Ascending aorta (tissue), 2 donors: ENCODE measurements around the gene COL4A5. TPM values are rescaled to one million over a fixed set of nuclear protein-coding genes. Genes with fewer than 3 reads are reported as not detected.
A peak's percentile ranks its signal among the peaks of the same experiment; 100 is the strongest.

Source experiments
- DNase-seq, 2 donors: peaks; one replicate each; pipeline ENCODE4 v3.0.0-alpha.2; 2019; ENCODE audit warnings: low spot score in 2 of 2
- H3K27ac ChIP-seq, 2 donors: fragments of 200-600 bp; sonication (generic); one replicate each; pipeline ENCODE4 v1.5.1; 2016 to 2017; ENCODE audit warnings: mild to moderate bottlenecking in 1 of 2
- H3K27me3 ChIP-seq: fragments of 200-600 bp; sonication (generic); one replicate; pipeline ENCODE4 v1.5.1; 2017
- H3K36me3 ChIP-seq, 2 donors: fragments of 200-600 bp; sonication (generic); one replicate each; pipeline ENCODE4 v1.5.1; 2016
- H3K4me1 ChIP-seq, 2 donors: fragments of 200-600 bp; sonication (generic); one replicate each; pipeline ENCODE4 v1.5.1; 2016 to 2017; ENCODE audit warnings: mild to moderate bottlenecking in 1 of 2
- H3K4me3 ChIP-seq, 2 donors: fragments of 200-600 bp; sonication (generic); one replicate each; pipeline ENCODE4 v1.5.1; 2016 to 2017; ENCODE audit warnings: mild to moderate bottlenecking in 1 of 2
- H3K9me3 ChIP-seq, 2 donors: fragments of 200-600 bp; sonication (generic); one replicate each; pipeline ENCODE4 v1.5.1; 2016
- CTCF ChIP-seq, 3 experiments: fragments of 200-600 bp in 2 of 3; fragments of 450-650 bp in 1 of 3; sonication (generic) in 2 of 3; IDR thresholded peaks; one replicate each; pipeline ENCODE4 v1.5.1; 2016 to 2019; ENCODE audit warnings: antibody characterized with exemption in 3 of 3, mild to moderate bottlenecking in 1 of 3, moderate library complexity in 1 of 3
- intact Hi-C: fragments of 100-400 bp; cut with DNase I; formaldehyde crosslinking; loops from one replicate; pipeline ENCODE4 v1.15.1; 2023
- total RNA-seq: library from RNA; depleted of rRNA; stranded (reverse); fragments of >200 nt; gene quantifications from one replicate; pipeline ENCODE4 v1.1.0, GENCODE V29; 2016

The COL4A5 gene
- total RNA-seq, 1 donor from 2014 or later = 12.0 TPM

GRCh38 chrX:108537005-108537404 is 97.4 kb downstream of the COL4A5 start:
- DNase-seq = no peak
- intact Hi-C loops = loop anchor here (2.0 kb wide), 1 partner anchor 310 kb away; no protein-coding TSS in a partner anchor
- no peak overlapping the region for H3K4me3 ChIP-seq
- H3K27ac ChIP-seq = no peak overlapping the region
- H3K36me3 ChIP-seq = no peaks in the 10 kb centered on the region
- no peaks in the 10 kb centered on the region for H3K27me3 ChIP-seq
- H3K4me1 ChIP-seq = no peaks in the 10 kb centered on the region
- TF ChIP-seq CTCF (IDR thresholded peaks at IDR 0.05) = peak; percentile 25 to 58 (median 54)
- H3K9me3 ChIP-seq = no peaks in the 10 kb centered on the region

GRCh38 chrX:108541286-108541685 is 101.6 kb downstream of the COL4A5 start:
- no peaks in the 10 kb centered on the region for H3K36me3 ChIP-seq
- intact Hi-C loops = no loop called here

GRCh38 chrX:108557580-108557979 is 117.9 kb downstream of the COL4A5 start:
- intact Hi-C loops = no loop called here

More at GRCh38 chrX:108541286-108541685, 101.6 kb downstream of the COL4A5 start:
- H3K4me3 ChIP-seq = no peak overlapping the region
- DNase-seq = no peak
- no peaks in the 10 kb centered on the region for H3K4me1 ChIP-seq
- no peaks in the 10 kb centered on the region for H3K27me3 ChIP-seq
- H3K27ac ChIP-seq = no peak overlapping the region
- no peak for TF ChIP-seq CTCF (IDR thresholded peaks at IDR 0.05)
- H3K9me3 ChIP-seq = peaks cover 0 to 3% of the 10 kb centered on the region in 2 donors

GRCh38 chrX:108558217-108558616 is 118.6 kb downstream of the COL4A5 start:
- no peak for TF ChIP-seq CTCF (IDR thresholded peaks at IDR 0.05)
- intact Hi-C loops = no loop called here

More at GRCh38 chrX:108557580-108557979, 117.9 kb downstream of the COL4A5 start:
- H3K4me1 ChIP-seq = no peaks in the 10 kb centered on the region
- H3K27me3 ChIP-seq = no peaks in the 10 kb centered on the region
- no peaks in the 10 kb centered on the region for H3K36me3 ChIP-seq
- no peaks in the 10 kb centered on the region for H3K9me3 ChIP-seq
- no peak overlapping the region for H3K4me3 ChIP-seq
- no peak overlapping the region for H3K27ac ChIP-seq
- TF ChIP-seq CTCF (IDR thresholded peaks at IDR 0.05) = no peak
- no peak for DNase-seq

GRCh38 chrX:108573136-108573535 is 133.5 kb downstream of the COL4A5 start:
- no peaks in the 10 kb centered on the region for H3K27me3 ChIP-seq
- no peak for TF ChIP-seq CTCF (IDR thresholded peaks at IDR 0.05)
- H3K36me3 ChIP-seq = no peaks in the 10 kb centered on the region
- no peak for DNase-seq
- H3K4me3 ChIP-seq = no peak overlapping the region
- no peak overlapping the region for H3K27ac ChIP-seq
- intact Hi-C loops = no loop called here
- no peaks in the 10 kb centered on the region for H3K4me1 ChIP-seq
- no peaks in the 10 kb centered on the region for H3K9me3 ChIP-seq

More at GRCh38 chrX:108558217-108558616, 118.6 kb downstream of the COL4A5 start:
- DNase-seq = no peak
- Histone ChIP-seq H3K36me3 (no peaks in the 10 kb centered on the region), H3K4me1 (no peaks in the 10 kb centered on the region), H3K27me3 (no peaks in the 10 kb centered on the region), H3K27ac (no peak overlapping the region), H3K4me3 (no peak overlapping the region), H3K9me3 (no peaks in the 10 kb centered on the region)

- no peak overlapping the region for H3K27ac ChIP-seq
Observed at GRCh38 chrX:108582151-108582550, 142.5 kb downstream of the COL4A5 start.

More at GRCh38 chrX:108582151-108582550, 142.5 kb downstream of the COL4A5 start:
- intact Hi-C loops = no loop called here
- H3K27me3 ChIP-seq = no peaks in the 10 kb centered on the region
- no peak for DNase-seq
- TF ChIP-seq CTCF (IDR thresholded peaks at IDR 0.05) = no peak
- no peaks in the 10 kb centered on the region for H3K36me3 ChIP-seq
- no peak overlapping the region for H3K4me3 ChIP-seq
- no peaks in the 10 kb centered on the region for H3K4me1 ChIP-seq
- no peaks in the 10 kb centered on the region for H3K9me3 ChIP-seq
